Mesenteric fat pad (tissue), 1 donor: Measurements from ENCODE around the gene SVOPL. TPM values are rescaled to one million over a fixed set of nuclear protein-coding genes. Genes with fewer than 3 reads are reported as not detected.

ENCODE experiments used
- DNase-seq: peaks from one replicate; pipeline ENCODE4 v3.0.0-alpha.2; 2020; ENCODE audit warnings: low spot score
- total RNA-seq: library from RNA; stranded (reverse); fragmentation: NEBNext Ultra II Directional; extraction: Animal tissue kit (Norgen Biotek cat#: 25700); gene quantifications from one replicate; pipeline ENCODE4 v1.2.1, GENCODE V29; 2021
- donor health status: DM: yes; HTN: yes; CAD: no.

Gene SVOPL
- total RNA-seq, 1 donor from 2014 or later, result not detected

- no peak for DNase-seq
These were observed 136.1 kb downstream of the SVOPL start for GRCh38 chr7:138565071-138565450.

DNA sequence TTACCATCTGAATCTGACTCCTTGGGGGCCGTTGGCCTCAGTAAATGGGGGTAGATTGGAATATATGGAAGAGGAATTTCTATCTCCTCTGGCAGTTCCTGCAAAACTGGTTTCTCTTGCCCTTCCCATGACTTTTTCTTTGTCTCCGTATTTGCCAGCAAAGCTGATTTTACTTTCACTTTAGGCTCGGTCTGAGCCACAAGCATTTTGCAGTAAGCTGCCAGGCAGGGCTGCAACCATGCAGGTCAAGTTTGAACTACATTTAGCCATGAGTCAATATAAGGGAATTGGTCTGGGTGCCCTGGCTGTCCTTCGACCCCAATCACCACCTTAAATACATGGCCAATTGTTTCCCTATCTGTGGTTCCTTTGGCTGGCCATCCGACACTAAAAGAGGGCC, 136.8 kb downstream of the SVOPL start:
- DNase-seq, result no peak

DNA sequence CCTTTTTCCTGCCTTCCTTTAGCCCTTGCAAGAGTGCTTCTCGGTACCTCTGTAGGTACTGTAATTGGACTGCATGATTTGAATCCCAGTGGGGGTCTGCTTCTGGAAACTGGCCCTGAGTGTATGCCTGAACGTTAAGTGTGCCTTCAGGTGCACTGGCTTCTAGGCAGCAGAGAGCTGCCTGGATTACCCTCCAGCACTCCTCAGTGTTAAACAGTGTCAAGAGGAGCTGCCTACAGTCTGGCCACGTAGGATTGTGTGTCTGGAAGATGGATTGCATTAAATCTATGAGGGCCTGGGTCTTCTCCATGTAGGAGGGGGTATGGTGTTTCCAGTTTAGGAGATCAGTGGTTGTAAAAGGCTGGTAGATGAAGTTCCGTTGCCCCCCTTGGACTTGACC, 137.4 kb downstream of the SVOPL start:
- no peak for DNase-seq

GRCh38 chr7:138559448-138559847, 141.7 kb downstream of the SVOPL start:
- no peak for DNase-seq

GRCh38 chr7:138556771-138557484, 144.2 kb downstream of the SVOPL start:
- no peak for DNase-seq

DNA sequence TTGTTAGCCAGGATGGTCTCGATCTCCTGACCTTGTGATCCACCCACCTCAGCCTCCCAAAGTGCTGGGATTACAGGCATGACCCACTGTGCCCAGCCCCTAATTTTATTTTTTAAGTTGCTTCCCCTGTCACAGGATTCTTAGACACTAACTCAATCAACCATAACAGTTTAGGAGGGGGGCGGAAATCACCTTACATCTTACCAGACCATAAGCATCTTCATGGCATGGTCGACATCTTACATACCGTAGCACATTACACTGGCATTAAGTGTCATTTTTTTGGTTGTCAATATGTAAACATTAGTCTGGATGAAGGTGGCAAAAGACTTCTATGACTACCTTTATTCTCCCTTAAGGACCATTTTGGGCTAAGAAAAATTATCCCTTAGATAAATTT, 145.5 kb downstream of the SVOPL start:
- no peak for DNase-seq

- no peak for DNase-seq
These were observed 146.5 kb downstream of the SVOPL start for GRCh38 chr7:138554674-138555073.

GRCh38 chr7:138553805-138554204, 147.4 kb downstream of the SVOPL start:
- DNase-seq, result no peak

- no peak for DNase-seq
These were observed 150.1 kb downstream of the SVOPL start for GRCh38 chr7:138551102-138551501.

- DNase-seq, result no peak
These were observed 150.8 kb downstream of the SVOPL start for GRCh38 chr7:138550337-138550736.

DNA sequence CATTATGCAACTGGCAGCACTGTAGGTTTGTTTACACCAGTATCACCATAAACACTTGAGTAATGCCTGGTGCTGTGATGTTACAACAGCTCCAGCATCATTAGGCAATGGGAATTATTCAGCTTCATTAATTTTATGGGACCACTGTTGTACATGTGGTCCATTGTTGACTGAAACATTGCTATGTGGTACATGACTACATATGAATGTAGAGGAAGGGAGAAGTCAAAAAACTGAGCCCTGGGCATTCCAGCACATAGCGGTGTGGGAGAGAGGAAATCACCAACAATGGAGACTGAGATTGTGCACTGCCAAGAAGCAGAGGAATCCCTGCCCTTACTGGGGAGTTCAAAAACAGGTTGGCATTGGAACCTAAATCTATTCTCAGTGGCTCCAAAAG, 152.1 kb downstream of the SVOPL start:
- no peak for DNase-seq

DNA sequence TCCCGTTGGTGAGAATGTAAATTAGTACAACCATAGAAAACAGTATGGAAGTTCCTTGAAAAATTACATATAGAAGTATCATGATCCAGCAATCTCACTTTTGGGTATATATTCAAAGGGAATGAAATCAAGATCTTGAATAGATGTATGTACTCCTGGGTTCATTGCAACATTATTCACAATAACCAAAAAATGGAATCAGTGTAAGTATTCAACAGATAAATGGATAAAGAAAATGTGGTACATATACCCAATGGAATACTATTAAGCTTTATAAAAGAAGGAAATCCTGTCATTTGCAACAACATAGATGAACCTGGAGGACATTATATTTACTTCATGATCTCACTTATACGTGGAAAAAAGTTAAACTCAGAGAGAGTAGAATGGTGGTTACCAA, 154.3 kb downstream of the SVOPL start:
- DNase-seq, result no peak

DNA sequence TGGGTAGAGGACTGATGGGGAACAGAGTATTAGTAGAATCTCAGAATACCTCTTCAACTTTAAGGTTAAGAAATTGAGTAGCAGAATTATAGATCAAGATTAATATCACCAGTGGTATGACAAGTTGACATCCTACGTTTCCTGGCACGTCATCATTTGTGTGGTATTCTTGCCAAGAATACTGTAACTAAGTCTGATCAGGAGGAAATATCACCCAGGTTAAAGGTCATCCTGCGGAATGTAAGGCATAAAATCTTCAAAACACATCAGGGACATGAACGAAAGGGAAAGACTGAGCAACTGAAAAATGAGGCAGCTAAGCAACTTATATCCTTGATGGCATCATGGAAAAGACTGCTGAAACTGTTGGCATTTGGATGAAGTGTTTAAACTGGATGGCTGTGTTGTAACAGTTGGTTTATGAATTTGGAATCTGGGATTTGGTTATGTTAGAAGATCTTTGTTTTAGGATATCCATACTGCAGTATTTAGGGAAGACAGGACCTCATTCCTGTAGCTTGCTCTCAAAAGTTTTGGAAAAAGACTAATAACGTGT, 155.0 kb downstream of the SVOPL start:
- no peak for DNase-seq

DNA sequence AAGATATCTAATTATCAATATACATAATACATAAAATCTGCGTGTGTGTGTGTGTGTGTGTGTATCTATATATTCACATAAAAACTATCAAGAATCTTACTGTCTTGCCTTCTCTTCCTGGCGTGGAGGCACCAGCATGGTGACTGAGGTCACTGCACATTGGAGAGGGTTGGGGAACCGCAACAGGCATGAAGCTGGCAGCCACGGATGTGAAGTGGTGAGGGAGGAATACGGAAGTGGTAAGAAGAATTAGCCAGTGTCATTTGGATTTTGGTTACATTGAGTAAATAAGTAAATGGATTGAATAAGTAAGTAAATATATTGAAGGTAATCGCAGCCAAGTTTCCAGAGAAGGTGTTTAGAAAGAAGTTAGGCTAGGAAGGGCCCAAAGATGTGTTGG, 156.0 kb downstream of the SVOPL start:
- DNase-seq, result no peak

Other genes starting within 250 kb of the SVOPL start
- gene TRIM24, start 241.1 kb downstream of the SVOPL start, total RNA-seq, result 10.5 TPM
- gene TMEM213, start 96.6 kb upstream of the SVOPL start, total RNA-seq, result not detected
- gene ATP6V0A4, start 96.8 kb upstream of the SVOPL start, total RNA-seq, result not detected